CD4-positive, alpha-beta T cell treated with Interleukin-4 for 1 hour (primary cell): ENCODE data around the gene MPIG6B.
A peak's percentile ranks its signal among the peaks of the same experiment; 100 is the strongest.
"Not testable (repeated sequence)": the region's sequence is repeated elsewhere in the genome, so short reads cannot be mapped to it uniquely, and the experiment has no call there.

Source experiments
- DNase-seq, 2 donors: peaks; one replicate each; pipeline ENCODE4 v3.0.0-alpha.2; 2020 to 2022

MPIG6B gene

GRCh38 chr6:31701666-31702404 lies 21.3 kb upstream of the MPIG6B start:
- DNase-seq: peak in 1 of 2 donors; percentile 14

DNA sequence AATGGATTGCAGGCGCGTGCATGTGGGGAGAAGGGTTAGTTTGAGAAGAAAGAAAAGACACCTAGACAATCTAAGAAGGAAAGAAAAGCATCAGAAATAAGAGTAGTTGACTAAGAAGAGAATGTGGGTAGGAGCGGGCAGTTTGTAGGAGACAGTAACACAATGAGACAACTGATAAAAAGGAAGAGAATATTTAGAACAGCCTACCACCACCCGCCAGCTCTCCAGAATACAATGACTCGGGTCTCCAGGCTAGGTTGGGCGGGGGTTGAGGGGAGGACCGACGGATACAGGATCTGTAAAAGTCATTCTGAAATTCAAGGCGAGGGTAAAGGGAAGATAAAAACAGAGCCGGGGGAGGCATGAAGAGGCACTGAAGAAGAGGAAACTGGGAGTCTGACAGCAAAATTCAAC lies 20.8 kb upstream of the MPIG6B start:
- no peak for DNase-seq

DNA sequence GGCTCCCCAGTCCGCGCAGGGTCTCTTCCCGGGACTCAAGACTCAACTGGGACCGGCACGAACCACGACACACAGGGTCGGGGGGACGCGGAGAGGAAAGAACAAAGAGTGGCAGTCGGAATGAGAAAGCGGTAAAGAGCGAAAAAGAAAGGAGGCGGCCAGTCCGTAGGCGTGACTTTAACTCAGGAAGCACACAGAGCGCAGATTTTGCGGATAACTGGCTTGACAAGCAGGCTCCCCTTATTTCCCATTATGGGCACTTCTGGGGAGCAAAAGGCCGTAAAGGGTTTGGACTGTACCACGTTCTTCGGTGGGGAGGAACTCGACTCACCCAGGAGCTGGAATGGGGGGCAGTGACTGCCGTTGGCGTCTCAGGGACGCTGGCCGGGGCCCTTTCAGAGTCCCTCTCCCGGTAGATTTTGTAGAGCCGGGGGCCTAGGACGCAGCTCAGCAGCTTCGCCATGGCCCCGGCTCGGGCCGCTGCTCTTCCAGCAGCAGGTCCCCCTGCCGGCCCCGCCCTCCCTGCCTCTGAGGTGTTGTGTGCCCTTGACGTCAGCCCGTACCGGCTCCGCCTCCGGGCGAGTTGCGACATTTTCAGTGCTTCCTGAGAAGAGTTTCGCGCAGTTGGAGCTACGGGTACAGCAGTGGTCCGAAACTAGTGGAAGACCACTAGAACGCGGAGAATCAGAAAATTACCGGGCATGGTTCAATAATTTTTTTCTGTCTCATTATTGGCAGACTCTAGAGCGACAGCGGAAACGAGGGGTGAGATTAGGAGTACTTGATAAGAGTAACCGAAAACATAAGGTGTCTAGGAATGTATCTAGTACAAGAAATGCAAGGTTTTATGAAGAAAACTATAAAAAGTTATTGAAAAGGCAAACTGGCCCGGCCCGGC lies 20.1 kb upstream of the MPIG6B start, which contains the start of gene ABHD16A:
Gene ABHD16A, minus strand, starts transcription at position 506 of the 898 bp plus-strand sequence. Its CDS starts 43 bp downstream, at position 463.
- peak; percentile 98 to 99 for DNase-seq

DNA sequence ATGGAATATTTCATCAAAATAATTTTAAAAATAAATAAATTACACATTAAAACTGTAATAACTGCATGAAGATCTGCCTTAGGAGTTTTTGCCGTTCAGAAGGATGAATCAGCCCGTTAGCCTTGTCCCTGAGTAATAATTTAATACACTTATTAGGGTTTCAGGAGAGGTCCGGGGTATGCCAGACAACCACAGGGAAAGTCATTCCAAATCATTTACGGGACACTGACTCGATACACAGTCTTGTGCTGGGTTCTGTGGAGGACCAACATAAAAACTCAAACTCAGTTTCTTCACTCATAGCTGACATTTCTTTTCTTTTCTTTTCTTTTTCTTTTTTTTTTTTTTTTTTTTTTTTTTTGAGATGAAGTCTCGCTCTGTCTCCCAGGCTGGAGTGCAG lies 17.2 kb upstream of the MPIG6B start:
- DNase-seq: no peak

- no peak for DNase-seq
Observed at GRCh38 chr6:31706599-31706998, 16.6 kb upstream of the MPIG6B start, which contains the start of gene LY6G6F. Gene LY6G6F (plus strand): TSS chr6:31706866. CDS start chr6:31706907, 41 bp downstream.

- DNase-seq: no peak
Observed at GRCh38 chr6:31707701-31708100, 15.5 kb upstream of the MPIG6B start.

- no peak for DNase-seq
Observed at GRCh38 chr6:31708224-31708623, 14.9 kb upstream of the MPIG6B start.

DNA sequence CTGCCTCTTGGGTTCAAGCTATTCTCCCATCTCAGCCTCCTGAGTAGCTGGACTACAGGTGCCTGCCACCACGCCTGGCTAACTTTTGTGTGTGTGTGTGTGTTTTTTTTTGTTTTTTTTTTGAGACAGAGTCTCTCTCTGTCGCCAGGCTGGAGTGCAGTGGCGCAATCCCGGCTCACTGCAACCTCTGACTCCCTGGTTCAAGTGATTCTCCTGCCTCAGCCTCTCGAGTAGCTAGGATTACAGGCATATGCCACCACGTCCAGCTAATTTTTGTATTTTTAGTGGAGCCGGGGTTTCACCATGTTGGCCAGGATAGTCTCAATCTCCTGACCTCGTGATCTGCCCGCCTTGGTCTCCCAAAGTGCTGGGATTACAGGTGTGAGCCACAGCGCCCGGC lies 14.0 kb upstream of the MPIG6B start:
- DNase-seq: not testable (repeated sequence)

DNA sequence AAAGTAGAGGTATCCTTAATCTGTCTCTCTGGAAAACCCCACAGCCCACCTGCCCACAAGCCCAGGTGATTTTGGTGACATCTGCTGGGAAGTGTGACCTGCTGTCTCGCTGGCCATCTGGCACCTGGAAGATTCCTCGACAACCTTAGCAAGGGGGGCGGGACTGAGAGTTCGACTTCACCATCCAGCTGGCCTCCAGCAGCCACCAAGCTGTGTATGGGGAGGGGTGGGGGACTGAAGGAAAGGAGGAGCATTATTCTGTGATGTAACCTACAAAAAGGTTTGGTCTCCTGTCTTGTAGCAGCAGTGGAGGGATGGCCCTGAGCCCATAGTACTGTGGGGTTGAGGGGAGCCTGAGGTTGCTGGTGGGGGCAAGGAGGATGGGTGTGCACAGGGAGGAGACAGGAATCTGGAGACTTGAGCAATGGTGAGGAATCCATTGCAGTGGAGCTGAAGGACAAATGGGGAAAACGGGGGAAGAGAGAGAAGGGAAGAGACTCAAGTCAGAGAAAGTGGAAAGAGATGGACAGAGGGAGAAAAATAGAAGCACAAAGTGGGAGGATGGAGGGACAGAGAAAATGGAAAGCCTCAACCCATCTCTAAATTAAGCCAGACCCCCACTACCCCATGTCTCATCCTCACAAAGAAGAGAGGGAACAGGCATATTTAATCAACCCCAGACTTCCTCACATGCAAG lies 12.5 kb upstream of the MPIG6B start:
- DNase-seq: no peak

DNA sequence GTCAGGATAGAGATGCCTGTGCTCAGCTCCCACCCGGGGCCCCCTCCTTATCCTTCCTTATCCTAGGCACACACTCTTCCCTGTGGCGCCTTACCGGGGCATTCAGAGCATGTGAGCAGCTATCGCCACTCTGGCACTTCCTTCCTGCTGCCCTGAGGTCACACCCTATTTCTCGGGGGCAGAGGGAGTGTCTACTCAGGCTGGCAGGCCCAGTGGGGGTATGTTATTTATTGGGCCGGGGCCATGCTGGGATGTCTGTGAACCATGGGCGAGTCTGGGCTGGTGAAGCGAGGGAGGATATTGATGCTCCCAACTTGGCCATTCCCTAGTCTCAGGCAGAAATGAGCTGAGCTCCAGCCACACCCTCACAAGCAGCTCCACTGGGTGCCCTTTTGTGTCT lies 11.9 kb upstream of the MPIG6B start:
- peak in 1 of 2 donors; percentile 24 for DNase-seq

DNA sequence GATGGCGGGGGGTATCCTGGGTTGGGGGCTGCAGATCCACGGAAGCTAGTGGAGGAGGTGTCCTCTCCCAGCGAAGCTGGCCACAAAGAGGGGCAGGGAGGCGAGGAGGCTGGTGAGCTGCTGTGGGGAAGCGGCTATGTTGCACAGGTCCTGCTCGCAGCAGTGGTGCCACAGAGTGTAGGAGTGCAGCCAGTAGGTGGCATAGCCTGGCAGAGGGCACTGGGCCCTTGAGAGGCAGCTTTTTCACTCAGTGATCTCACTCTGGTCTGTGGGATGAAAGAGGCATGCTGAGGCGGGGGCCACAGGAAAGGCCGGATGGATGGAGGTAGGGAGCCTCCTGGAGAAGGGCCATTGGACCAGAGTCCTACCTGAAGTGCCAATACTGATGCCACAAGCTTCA lies 10.9 kb upstream of the MPIG6B start:
- peak; percentile 28 to 35 for DNase-seq

- DNase-seq: no peak
Observed at GRCh38 chr6:31713465-31713864, 9.7 kb upstream of the MPIG6B start.

DNA sequence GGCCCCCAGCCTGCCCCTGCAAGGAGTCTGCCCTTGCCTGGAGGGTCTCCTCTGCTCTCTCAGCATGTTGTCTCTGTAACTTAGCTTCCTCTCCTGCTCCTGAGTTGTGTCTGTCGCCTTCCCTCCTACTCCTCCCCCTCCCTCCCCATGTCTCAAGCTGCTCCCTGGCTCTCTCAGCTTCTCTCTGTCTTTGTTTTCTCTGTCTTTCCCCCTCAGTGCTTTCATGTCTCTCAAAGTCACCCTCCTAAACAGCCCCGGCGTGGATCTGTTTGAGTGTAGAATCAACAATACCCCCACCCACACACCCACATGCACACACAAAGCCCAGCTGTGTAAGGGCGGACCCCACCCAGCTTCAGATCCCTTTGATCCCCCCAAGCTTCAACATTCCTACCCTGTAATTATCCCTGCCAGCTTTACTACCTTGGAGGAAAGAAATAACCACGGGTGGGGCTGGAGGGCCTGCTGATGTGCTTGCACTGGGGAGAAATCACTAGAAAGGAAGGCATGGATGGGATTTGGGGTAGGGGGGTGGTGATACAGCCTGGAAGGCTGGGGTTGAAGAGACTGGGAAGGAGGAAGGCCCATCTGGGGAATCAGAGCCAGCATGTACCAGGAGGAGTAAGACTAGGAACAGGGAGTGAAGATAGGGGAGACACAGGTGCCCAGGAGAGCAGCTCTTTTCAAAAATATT lies 9.0 kb upstream of the MPIG6B start:
- no peak for DNase-seq

- DNase-seq: no peak
Observed at GRCh38 chr6:31715022-31715958, 7.9 kb upstream of the MPIG6B start, which contains the start of gene LY6G6D. Gene LY6G6D (plus strand): TSS chr6:31715348. CDS start chr6:31715356, 8 bp downstream.

DNA sequence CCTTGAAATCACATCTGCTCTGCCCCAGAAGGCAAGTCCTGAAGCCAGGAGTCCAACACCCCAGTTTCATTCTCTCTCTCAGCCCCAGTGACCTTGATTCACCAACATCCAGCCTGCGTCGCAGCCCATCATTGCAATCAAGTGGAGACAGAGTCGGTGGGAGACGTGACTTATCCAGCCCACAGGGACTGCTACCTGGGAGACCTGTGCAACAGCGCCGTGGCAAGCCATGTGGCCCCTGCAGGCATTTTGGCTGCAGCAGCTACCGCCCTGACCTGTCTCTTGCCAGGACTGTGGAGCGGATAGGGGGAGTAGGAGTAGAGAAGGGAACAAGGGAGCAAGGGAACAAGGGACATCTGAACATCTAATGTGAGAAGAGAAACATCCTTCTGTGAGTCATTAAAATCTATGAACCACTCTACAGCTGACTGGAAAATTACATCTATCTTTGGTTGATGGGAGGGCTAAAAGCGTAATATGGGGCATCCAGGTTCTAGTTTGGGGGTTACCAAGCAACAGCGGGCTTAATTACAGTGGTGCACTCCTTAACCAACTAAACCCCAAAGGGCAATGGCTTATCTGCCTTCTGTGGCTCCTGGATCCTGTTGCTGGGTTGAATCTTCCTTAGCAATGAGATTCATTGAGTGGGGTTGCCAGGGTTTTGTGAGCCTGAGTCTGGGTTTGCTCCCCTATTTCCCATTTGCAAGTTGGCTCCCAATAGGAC lies 5.5 kb upstream of the MPIG6B start:
- no peak for DNase-seq

DNA sequence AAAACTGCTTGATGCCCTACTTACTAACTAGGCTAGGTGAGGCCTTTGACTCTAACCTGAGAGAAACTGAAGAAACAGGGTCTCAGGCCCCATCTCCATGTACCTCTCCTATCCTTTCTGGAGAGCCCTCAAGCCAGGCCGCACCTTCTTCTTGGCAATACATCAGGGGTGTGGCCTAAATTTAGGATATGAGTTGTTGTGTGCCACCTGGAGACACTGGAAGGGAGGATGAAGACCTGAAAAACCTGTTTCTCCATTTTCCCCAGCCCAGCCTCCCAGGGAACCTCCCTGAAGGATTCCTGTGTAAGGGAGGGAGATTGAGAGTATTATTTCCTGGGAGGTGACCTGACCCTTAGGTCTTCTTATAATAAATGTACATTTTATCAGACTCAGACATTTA lies 4.9 kb upstream of the MPIG6B start:
- no peak for DNase-seq

DNA sequence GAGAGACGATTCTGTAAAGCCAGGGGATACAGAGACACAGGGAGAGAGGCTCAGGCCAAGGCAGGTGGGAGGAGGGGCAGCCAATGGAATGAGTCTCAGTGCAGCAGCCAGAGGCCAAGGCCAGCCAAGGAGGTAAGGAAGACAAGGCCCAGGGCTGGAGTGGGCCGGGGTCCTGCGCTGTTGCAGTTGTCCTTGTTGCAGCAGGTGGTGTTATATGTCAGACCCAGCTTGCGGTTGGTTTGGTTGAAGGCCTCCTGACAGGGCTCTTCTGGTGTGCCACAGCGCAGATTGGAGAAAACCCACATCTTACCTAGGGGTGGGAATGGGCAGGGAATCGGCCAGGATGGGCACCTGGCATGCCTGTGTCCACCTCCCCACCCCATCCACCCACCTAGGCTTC lies 4.2 kb upstream of the MPIG6B start:
- DNase-seq: no peak

DNA sequence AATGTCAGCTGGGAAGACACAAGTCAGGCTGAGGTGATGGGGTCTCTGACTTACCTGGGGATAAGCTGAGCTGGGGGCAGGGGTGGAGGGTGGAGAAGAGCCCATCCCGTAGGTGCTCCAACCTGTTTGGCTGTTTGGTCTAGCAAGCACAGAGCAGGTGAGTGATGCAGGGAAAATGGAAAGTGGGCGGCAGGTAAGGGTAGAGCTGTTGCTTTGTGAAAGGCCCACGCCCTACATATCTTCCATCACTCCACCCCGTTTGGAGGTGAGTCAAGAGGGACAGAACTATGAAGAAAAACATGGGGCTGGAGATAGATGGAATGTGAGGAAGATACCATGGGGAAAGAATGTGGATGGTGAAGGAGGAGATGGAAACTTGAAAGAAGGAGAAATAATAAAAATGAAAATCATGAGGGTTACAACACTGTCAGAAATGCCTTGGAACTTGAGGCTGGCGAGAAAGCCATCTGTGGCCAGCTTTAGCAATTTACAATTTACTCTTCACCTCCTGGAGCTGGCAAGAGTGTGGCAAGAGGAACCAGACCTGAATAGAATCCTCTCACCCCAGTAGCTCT lies 2.9 kb upstream of the MPIG6B start:
- no peak for DNase-seq

GRCh38 chr6:31721351-31722020 lies 1.7 kb upstream of the MPIG6B start, which contains the start of gene LY6G6C:
Gene LY6G6C (minus strand): TSS chr6:31721746. CDS start chr6:31721679, 67 bp downstream.
- DNase-seq: no peak
